ENCODE results near the gene JMJD8.

JMJD8 gene

DNA sequence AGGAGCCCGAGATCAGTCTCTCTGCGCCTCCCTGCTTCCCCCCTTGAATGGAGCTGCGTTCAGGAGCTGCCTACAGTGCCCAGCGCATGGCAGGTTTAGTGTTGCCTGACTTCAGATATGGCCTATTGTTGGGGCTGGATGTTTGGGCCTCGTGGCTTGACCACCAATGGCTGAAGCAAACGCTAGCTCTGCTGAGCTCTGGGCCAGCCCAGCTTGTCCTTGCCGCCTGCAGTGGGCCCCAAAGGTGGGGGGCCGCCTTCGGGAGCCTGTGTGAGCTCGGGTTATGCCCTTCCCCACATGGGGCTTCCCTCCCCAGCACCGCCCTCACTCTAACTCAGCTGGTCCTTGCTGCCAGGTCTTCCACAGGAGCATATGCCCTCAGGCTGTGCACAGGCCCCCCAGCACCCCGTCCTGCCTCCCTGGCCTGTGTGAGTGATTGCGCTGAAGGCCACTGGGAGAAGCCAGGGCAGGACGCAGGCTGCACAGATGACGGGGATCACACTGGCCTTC is 46.0 kb downstream of the JMJD8 start:
- H2AFZ ChIP-seq (ENCODE audit: low read depth, low read length, severe bottlenecking) = no peak overlapping the region
- no peak overlapping the region for H3K27ac ChIP-seq (ENCODE audit: low read depth, low read length)
- peaks cover 8% of the 10 kb centered on the region for H3K79me2 ChIP-seq (ENCODE audit: insufficient read depth, low read length)
- no peak overlapping the region for H3K4me3 ChIP-seq (ENCODE audit: insufficient read depth, low read length, poor library complexity, severe bottlenecking)
- H3K9ac ChIP-seq (ENCODE audit: low read length) = no peak overlapping the region
- H3K27me3 ChIP-seq (ENCODE audit: low read length) = no peaks in the 10 kb centered on the region
- peaks cover 22% of the 10 kb centered on the region for H3F3A ChIP-seq (ENCODE audit: insufficient read depth)
- no peaks in the 10 kb centered on the region for H4K20me1 ChIP-seq (ENCODE audit: low read depth, low read length)
- no peaks in the 10 kb centered on the region for H3K36me3 ChIP-seq (ENCODE audit: low read length)
- H3K9me3 ChIP-seq (ENCODE audit: insufficient read depth, low read length) = no peaks in the 10 kb centered on the region
- no peaks in the 10 kb centered on the region for H3K9me2 ChIP-seq (replicated peaks; ENCODE audit: insufficient read depth, low read length)
- no peak overlapping the region for H3K4me2 ChIP-seq (ENCODE audit: low read depth, low read length, poor library complexity, severe bottlenecking)
- TF ChIP-seq, protein P1, sequence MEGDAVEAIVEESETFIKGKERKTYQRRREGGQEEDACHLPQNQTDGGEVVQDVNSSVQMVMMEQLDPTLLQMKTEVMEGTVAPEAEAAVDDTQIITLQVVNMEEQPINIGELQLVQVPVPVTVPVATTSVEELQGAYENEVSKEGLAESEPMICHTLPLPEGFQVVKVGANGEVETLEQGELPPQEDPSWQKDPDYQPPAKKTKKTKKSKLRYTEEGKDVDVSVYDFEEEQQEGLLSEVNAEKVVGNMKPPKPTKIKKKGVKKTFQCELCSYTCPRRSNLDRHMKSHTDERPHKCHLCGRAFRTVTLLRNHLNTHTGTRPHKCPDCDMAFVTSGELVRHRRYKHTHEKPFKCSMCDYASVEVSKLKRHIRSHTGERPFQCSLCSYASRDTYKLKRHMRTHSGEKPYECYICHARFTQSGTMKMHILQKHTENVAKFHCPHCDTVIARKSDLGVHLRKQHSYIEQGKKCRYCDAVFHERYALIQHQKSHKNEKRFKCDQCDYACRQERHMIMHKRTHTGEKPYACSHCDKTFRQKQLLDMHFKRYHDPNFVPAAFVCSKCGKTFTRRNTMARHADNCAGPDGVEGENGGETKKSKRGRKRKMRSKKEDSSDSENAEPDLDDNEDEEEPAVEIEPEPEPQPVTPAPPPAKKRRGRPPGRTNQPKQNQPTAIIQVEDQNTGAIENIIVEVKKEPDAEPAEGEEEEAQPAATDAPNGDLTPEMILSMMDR (IDR thresholded peaks at IDR 0.05; ENCODE audit: insufficient read depth, low read length, poor library complexity, severe bottlenecking) = no peak
- TF ChIP-seq EZH2phosphoT487 (conservative IDR thresholded peaks at IDR 0.05; ENCODE audit: low read length) = no peak

DNA sequence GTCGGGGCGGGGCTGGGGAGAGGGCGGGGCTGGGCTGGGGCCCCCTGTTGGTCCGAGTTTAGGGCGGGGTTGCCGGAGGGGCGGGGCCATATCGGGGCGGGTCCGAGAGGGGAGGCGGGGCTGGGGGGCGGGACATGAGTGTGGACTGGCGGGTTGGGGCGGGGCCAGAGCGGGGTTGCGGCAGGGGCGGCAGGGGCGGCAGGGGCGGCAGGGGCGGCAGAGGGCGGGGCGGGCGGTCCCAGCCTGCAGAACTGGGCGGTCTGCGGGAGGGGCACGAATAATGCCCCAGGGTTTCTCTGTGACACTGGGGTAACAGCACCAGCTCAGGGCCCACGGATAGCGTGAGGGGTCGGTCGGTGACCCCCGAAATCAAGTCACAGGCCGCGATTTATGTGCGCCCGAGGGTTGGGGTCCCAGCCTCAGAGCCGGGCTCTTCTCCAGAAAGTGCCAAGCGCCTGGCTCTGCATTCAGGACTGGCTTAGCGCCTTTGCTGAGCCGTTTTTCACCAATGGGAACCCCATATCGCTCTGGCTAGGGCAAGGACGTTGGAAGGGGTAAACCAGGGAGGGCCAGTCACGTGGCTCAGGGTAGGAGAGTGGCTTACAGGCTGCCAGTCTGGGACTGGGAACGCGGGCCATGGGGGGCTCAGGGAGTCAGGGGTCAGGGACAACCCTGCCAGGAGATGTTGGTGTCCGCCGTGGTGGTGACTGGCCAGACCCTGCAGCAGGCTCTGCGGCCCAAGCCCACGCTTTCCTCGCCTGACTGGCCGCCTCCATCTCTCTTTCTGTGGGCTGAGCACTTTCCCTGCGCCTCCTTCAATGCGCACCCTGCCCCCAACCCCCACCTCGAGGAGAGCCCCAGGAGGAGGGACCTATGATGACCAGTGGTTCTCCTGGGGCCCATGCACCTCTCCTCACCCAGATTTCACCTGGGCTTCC is 46.8 kb downstream of the JMJD8 start:
- peak overlapping the region; percentile 76 for H3K4me2 ChIP-seq (ENCODE audit: low read depth, low read length, poor library complexity, severe bottlenecking)
- H3K9me3 ChIP-seq (ENCODE audit: insufficient read depth, low read length) = no peaks in the 10 kb centered on the region
- no peaks in the 10 kb centered on the region for H4K20me1 ChIP-seq (ENCODE audit: low read depth, low read length)
- H3K79me2 ChIP-seq (ENCODE audit: insufficient read depth, low read length) = peaks cover under 1% of the 10 kb centered on the region; the same call in 1 of the 2 replicates
- H3K27me3 ChIP-seq (ENCODE audit: low read length) = no peaks in the 10 kb centered on the region
- peaks cover 17% of the 10 kb centered on the region for H3F3A ChIP-seq (ENCODE audit: insufficient read depth)
- peak overlapping the region; percentile 82 for H2AFZ ChIP-seq (ENCODE audit: low read depth, low read length, severe bottlenecking)
- H3K9me2 ChIP-seq (replicated peaks; ENCODE audit: insufficient read depth, low read length) = no peaks in the 10 kb centered on the region
- no peak for TF ChIP-seq EZH2phosphoT487 (conservative IDR thresholded peaks at IDR 0.05; ENCODE audit: low read length)
- TF ChIP-seq, protein P1 (IDR thresholded peaks at IDR 0.05; ENCODE audit: insufficient read depth, low read length, poor library complexity, severe bottlenecking) = no peak
- peak overlapping the region; percentile 87 for H3K9ac ChIP-seq (ENCODE audit: low read length)
- peak overlapping the region; percentile 72 for H3K27ac ChIP-seq (ENCODE audit: low read depth, low read length)
- peak overlapping the region; percentile 59 for H3K4me3 ChIP-seq (ENCODE audit: insufficient read depth, low read length, poor library complexity, severe bottlenecking)
- H3K36me3 ChIP-seq (ENCODE audit: low read length) = no peaks in the 10 kb centered on the region

DNA sequence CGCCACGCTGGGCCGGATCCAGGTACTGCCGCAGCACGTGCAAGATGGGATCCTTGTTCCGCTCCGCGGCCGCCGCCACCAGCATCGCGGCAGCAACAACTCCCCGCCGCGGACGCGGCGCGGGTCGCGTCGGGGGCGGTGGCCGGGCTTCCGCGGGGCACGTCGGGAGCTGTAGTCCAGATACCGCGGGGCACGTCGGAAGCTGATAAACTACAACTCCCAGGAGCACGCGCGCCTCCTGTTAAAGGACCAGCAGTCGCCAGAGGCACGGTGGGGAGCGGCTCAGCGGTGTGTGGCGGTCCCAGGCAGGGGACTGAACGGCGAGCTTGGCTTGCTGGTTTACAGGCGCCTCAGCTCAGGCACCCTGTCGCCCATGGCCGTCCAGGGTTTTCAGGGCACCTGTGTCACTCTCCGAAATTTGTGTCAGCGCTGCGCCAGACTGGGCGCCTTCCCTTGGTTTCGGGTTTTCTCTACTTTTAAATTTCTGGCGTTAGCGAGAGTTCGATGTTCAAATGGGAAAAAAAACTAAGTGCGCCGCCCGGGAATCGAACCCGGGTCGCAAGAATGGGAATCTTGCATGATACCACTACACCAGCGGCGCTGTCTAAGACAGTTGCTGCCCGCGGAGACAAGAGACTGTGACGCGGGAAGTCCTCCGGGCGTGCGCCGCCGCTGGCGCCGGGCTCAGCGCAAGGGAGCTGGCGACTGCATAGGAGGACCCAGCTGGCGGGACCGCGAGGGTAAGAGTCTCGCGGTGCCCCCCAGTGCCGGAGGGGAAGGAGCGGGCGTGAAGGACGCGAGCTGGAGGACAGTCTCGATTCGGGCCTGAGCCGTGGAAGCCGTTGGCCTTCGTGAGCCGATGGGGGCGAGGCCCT is 47.7 kb downstream of the JMJD8 start, which contains the start of gene METTL26:
TSS of gene METTL26 (minus strand) at position 100 of the 875 bp plus-strand sequence. CDS start at position 85, 15 bp downstream.
- H3K27ac ChIP-seq (ENCODE audit: low read depth, low read length) = peak within 1 kb of the TSS; percentile 72
- no peaks in the 10 kb centered on the region for H4K20me1 ChIP-seq (ENCODE audit: low read depth, low read length)
- H3K79me2 ChIP-seq (ENCODE audit: insufficient read depth, low read length) = no peaks in the 10 kb centered on the region; the same call in 1 of the 2 replicates
- no peaks in the 10 kb centered on the region for H3K9me2 ChIP-seq (replicated peaks; ENCODE audit: insufficient read depth, low read length)
- H3K9me3 ChIP-seq (ENCODE audit: insufficient read depth, low read length) = no peaks in the 10 kb centered on the region
- peak within 1 kb of the TSS; percentile 87 for H3K9ac ChIP-seq (ENCODE audit: low read length)
- no peaks in the 10 kb centered on the region for H3K27me3 ChIP-seq (ENCODE audit: low read length)
- H3K36me3 ChIP-seq (ENCODE audit: low read length) = no peaks in the 10 kb centered on the region
- H2AFZ ChIP-seq (ENCODE audit: low read depth, low read length, severe bottlenecking) = peak within 1 kb of the TSS; percentile 82
- no peak for TF ChIP-seq EZH2phosphoT487 (conservative IDR thresholded peaks at IDR 0.05; ENCODE audit: low read length)
- TF ChIP-seq, protein P1 (IDR thresholded peaks at IDR 0.05; ENCODE audit: insufficient read depth, low read length, poor library complexity, severe bottlenecking) = no peak
- H3K4me3 ChIP-seq (ENCODE audit: insufficient read depth, low read length, poor library complexity, severe bottlenecking) = peak within 1 kb of the TSS; percentile 59
- peak within 1 kb of the TSS; percentile 76 for H3K4me2 ChIP-seq (ENCODE audit: low read depth, low read length, poor library complexity, severe bottlenecking)
- H3F3A ChIP-seq (ENCODE audit: insufficient read depth) = peaks cover 17% of the 10 kb centered on the region

All from SU-DHL-6 (cell line).